ENCODE results near the gene CAPN7. TPM values are rescaled to one million over a fixed set of nuclear protein-coding genes. Genes with fewer than 3 reads are reported as not detected.

The CAPN7 gene
- total RNA-seq, 4 donors from 2014 or later = 44.0 to 80.5 (median 49.1) TPM

DNA sequence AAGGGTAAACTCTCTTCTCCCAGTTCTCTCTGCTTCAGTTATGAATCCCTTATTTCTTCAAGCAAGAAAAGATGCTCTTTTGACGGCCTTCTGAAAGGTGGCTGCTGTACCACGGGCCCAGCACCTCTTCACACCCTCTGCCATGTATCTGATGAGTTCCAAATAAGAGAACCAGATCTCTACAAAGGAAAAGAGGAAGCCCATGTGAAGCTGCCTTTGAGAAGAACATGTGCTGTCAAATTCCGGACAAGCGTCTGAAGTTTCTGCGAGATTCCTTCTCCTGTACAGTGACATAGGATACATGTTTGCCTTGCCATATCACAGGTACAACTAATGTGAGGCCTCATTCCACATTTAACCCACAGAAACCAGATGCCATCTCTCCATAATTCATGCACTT lies 67.2 kb downstream of the CAPN7 start:
- DNase-seq (ENCODE audit: low spot score in 2 of 2) = peak in 1 of 2 donors; percentile 29
- intact Hi-C loops (cut with DNase I; ENCODE audit: low total_unique reads) = no loop called here
- H3K4me3 ChIP-seq (ENCODE audit: low read depth, poor library complexity, severe bottlenecking) = no peak overlapping the region
- 88% methylated on average over 5 of the region's 5 CpGs for WGBS, 2 donors
- no peak for TF ChIP-seq CTCF (IDR thresholded peaks at IDR 0.05)
- no peak for TF ChIP-seq POLR2A (IDR thresholded peaks at IDR 0.05)

GRCh38 chr3:15276028-15276724 lies 70.1 kb downstream of the CAPN7 start:
- peak in 1 of 2 donors; percentile 71 for DNase-seq (ENCODE audit: low spot score in 2 of 2)
- 91 to 95% methylated on average over 11 of the region's 11 CpGs for WGBS, 2 donors
- intact Hi-C loops (cut with DNase I; ENCODE audit: low total_unique reads) = no loop called here
- no peak overlapping the region for H3K4me3 ChIP-seq (ENCODE audit: low read depth, poor library complexity, severe bottlenecking)
- TF ChIP-seq POLR2A (IDR thresholded peaks at IDR 0.05) = no peak
- TF ChIP-seq CTCF (IDR thresholded peaks at IDR 0.05) = no peak

DNA sequence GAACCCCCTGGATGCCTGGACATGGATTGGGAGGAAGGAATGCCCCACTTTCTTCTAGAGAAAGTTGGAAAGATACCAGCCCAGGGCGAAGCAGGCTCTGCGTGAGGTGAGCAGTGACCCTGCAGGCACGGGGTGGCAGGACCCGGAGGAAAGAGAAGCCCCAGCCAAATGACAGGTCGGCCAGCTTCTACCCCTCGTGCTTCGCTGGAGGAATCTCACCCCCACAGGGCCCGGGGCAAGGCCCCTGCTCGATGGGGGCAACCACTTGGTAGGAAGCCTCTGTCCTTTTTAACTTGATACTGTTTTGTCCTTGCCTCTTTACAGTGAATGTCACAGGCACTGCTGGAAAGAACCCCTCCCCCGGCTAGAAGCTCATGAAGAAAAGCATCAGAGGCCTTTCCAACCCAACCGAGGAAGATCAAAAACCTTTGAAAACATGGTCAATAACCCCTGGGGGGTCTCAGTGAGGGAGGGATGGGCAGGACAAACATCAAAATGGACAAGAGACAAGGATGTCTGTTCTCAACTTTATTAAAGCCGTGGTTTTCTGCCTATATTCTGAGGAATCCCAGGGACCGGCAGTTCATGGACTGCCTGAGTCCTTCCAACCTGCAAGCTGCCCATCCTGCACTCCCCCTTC lies 71.9 kb downstream of the CAPN7 start:
- intact Hi-C loops (cut with DNase I; ENCODE audit: low total_unique reads) = no loop called here
- no peak for DNase-seq (ENCODE audit: low spot score in 2 of 2)
- WGBS, 2 donors = 82 to 86% methylated on average over 13 of the region's 13 CpGs
- no peak overlapping the region for H3K4me3 ChIP-seq (ENCODE audit: low read depth, poor library complexity, severe bottlenecking)
- no peak for TF ChIP-seq CTCF (IDR thresholded peaks at IDR 0.05)
- TF ChIP-seq POLR2A (IDR thresholded peaks at IDR 0.05) = no peak

DNA sequence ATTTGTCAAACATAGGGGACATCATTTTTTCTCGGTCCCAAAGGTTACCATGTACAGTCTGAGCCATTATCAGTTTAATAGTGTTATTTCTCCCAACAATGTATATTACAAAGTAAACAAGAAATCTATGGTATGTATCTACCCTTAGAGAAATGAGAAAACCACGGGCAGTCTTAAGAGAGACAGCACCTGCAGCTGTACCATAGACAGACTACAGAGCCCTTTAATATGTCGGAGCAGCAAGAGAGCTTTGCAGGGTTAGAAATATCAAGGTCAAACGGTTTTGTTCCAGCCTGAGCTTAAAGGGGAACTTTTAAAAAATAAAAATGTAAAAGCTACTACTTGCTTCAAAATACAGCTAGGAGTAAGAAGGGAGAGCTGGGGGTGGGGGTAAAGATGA lies 73.2 kb downstream of the CAPN7 start:
- no peak for TF ChIP-seq POLR2A (IDR thresholded peaks at IDR 0.05)
- no peak for TF ChIP-seq CTCF (IDR thresholded peaks at IDR 0.05)
- no peak overlapping the region for H3K4me3 ChIP-seq (ENCODE audit: low read depth, poor library complexity, severe bottlenecking)
- 82 to 86% methylated on average over 4 of the region's 4 CpGs for WGBS, 2 donors
- intact Hi-C loops (cut with DNase I; ENCODE audit: low total_unique reads) = no loop called here
- DNase-seq (ENCODE audit: low spot score in 2 of 2) = no peak

DNA sequence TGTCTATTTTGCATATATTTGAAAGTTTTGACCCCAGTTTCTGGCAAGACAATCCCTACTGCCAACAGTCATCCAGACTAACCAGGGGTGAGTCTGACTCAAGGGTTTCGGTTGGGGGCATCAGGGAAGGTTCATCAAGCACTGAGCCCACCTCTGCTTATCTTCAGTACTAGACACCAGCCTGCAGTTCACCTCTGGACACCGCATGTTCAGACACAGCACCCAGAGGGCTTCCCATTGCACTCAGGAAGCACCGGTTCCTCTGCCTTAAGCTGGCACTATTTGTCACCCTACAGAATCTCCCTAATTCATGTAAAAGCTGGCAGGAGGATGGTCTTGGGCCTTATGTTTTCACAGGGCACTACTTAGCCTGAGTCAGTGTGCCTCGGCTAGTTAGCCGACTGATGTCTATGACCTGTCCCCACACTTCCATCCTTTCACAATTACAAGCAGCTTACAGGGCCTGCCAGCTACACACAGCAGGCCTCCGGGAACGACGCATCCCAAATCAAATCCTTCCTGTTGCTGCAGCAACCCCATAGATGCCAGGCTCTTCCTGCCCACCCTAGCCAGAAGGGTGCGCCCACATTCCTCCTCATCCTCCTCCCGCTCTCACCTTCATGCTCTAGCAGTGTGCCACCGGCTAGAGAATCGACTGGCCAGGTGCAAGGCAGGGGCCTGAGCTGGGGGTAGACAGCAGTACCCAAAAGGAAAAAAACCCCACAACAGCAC lies 73.8 kb downstream of the CAPN7 start:
- no peak for DNase-seq (ENCODE audit: low spot score in 2 of 2)
- intact Hi-C loops (cut with DNase I; ENCODE audit: low total_unique reads) = no loop called here
- H3K4me3 ChIP-seq (ENCODE audit: low read depth, poor library complexity, severe bottlenecking) = no peak overlapping the region
- 61 to 73% methylated on average over 12 of the region's 12 CpGs for WGBS, 2 donors
- TF ChIP-seq CTCF (IDR thresholded peaks at IDR 0.05) (no peak), POLR2A (IDR thresholded peaks at IDR 0.05) (no peak)

All from lower leg skin (tissue), 4 donors.